ENCODE data around the gene CRLF3.
"Not testable (repeated sequence)": the region's sequence is repeated elsewhere in the genome, so short reads cannot be mapped to it uniquely, and the experiment has no call there.

GRCh38 chr17:30742669-30743068 is 81.8 kb downstream of the CRLF3 start:
- TF ChIP-seq CTCF (IDR thresholded peaks at IDR 0.05; ENCODE audit: insufficient read depth, low read length, poor library complexity, severe bottlenecking); EZH2phosphoT487 (conservative IDR thresholded peaks at IDR 0.05; ENCODE audit: low read length): not testable (repeated sequence)
